A673 (cell line): ENCODE measurements around the gene ELP5. TPM values are rescaled to one million over a fixed set of nuclear protein-coding genes. Genes with fewer than 3 reads are reported as not detected.
A peak's percentile ranks its signal among the peaks of the same experiment; 100 is the strongest.

Source experiments
- Bru-seq: library from RNA; stranded (reverse); fragments of 400-500 nt; gene quantifications from one replicate; lab custom pipeline; 2021; lab: Mats Ljungman, UMichigan
- BruChase-seq, 2 experiments: library from RNA; stranded (reverse); fragments of 400-500 nt; gene quantifications; one replicate each; lab custom pipeline; 2021; lab: Mats Ljungman, UMichigan
- BruUV-seq: library from RNA; stranded (reverse); fragments of 400-500 nt; replicated peaks from 2 replicates; lab custom pipeline; 2021; lab: Mats Ljungman, UMichigan
- CTCF ChIA-PET: fragments of 300-600 bp; sonication (Branson Sonifier 250); formaldehyde crosslinking; loops from one replicate; lab custom pipeline; 2022; ENCODE audit warnings: antibody characterized with exemption; lab: Charles Lee
- POLR2A ChIA-PET: fragments of 300-600 bp; sonication (Branson Sonifier 250); formaldehyde crosslinking; loops from one replicate; lab custom pipeline; 2022; ENCODE audit warnings: antibody characterized with exemption; ENCODE audit not compliant: low non-redundant PET; lab: Charles Lee
- DNase-seq: peaks from one replicate; pipeline ENCODE4 v3.0.0-alpha.2; 2015; ENCODE audit warnings: low spot score
- H3K27ac ChIP-seq: fragments of 200-600 bp; sonication (generic); 2 replicates; pipeline ENCODE4 v1.5.1; 2016; ENCODE audit warnings: mixed run types, low read depth, mild to moderate bottlenecking, mixed read lengths, antibody characterized with exemption, low read length; ENCODE audit not compliant: poor library complexity, severe bottlenecking
- H3K27me3 ChIP-seq: fragments of 200-600 bp; sonication (generic); replicated peaks from 2 replicates; pipeline ENCODE4 v1.6.1; 2017; ENCODE audit warnings: mixed run types, low read depth, mild to moderate bottlenecking, mixed read lengths, antibody characterized with exemption, low read length; ENCODE audit not compliant: insufficient read depth, poor library complexity
- H3K36me3 ChIP-seq: fragments of 200-600 bp; sonication (generic); 2 replicates; pipeline ENCODE4 v1.6.1; 2016; ENCODE audit warnings: mixed run types, mild to moderate bottlenecking, mixed read lengths, antibody characterized with exemption, low read length; ENCODE audit not compliant: insufficient read depth, poor library complexity, severe bottlenecking
- H3K4me1 ChIP-seq: fragments of 200-600 bp; sonication (generic); 2 replicates; pipeline ENCODE4 v1.6.1; 2017; ENCODE audit warnings: mixed run types, mild to moderate bottlenecking, mixed read lengths, antibody characterized with exemption, low read length; ENCODE audit not compliant: insufficient read depth, poor library complexity, severe bottlenecking
- H3K4me3 ChIP-seq: fragments of 200-600 bp; sonication (generic); 2 replicates; pipeline ENCODE4 v1.5.1; 2016; ENCODE audit warnings: low read depth, mixed run types, mild to moderate bottlenecking, mixed read lengths, low read length; ENCODE audit not compliant: poor library complexity, severe bottlenecking
- H3K9me3 ChIP-seq: fragments of 200-600 bp; sonication (generic); 2 replicates; pipeline ENCODE4 v1.6.1; 2016; ENCODE audit warnings: mixed run types, low read depth, mild to moderate bottlenecking, mixed read lengths, antibody characterized with exemption, low read length; ENCODE audit not compliant: poor library complexity, severe bottlenecking
- EZH2 ChIP-seq: fragments of 200-600 bp; sonication (generic); IDR thresholded peaks from 2 replicates; pipeline ENCODE4 v1.6.1; 2017; ENCODE audit warnings: borderline replicate concordance, low read depth, mild to moderate bottlenecking, mixed read lengths, antibody characterized with exemption, low read length; ENCODE audit not compliant: poor library complexity, severe bottlenecking
- intact Hi-C: fragments of 100-400 bp; cut with micrococcal nuclease; formaldehyde crosslinking; loops from one replicate; pipeline ENCODE4 v1.10.0; 2022; ENCODE audit not compliant: unreplicated experiment
- long read RNA-seq: library from polyadenylated mRNA; stranded (forward); transcript quantifications from one replicate; pipeline ENCODE4 v2.0.0, GENCODE V29; 2022
- total RNA-seq: library from RNA; stranded (reverse); gene quantifications from 2 replicates; pipeline ENCODE4 v1.2.3, GENCODE V29; 2021
- TF ChIP-seq, protein P1 (sequence below): fragments of 300-800, 200-600 bp; sonication (generic); conservative IDR thresholded peaks from 2 replicates; pipeline ENCODE4 v1.5.1; 2017; ENCODE audit warnings: low read depth, mild to moderate bottlenecking, antibody characterized with exemption, low read length, moderate library complexity, mixed read lengths

ELP5 gene, protein sequence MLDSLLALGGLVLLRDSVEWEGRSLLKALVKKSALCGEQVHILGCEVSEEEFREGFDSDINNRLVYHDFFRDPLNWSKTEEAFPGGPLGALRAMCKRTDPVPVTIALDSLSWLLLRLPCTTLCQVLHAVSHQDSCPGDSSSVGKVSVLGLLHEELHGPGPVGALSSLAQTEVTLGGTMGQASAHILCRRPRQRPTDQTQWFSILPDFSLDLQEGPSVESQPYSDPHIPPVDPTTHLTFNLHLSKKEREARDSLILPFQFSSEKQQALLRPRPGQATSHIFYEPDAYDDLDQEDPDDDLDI
- total RNA-seq (123 and 128 TPM in 2 replicates), Bru-seq, nascent RNA (percentile 69 among the genes with signal in this experiment), BruChase-seq, experiment 1, labeled RNA remaining after a 2-hour chase (percentile 74 among the genes with signal in this experiment), BruChase-seq, experiment 2, labeled RNA remaining after a 6-hour chase (percentile 81 among the genes with signal in this experiment)
- long read RNA-seq, transcript ELP5-204 (8 exons, 1,423 nt), result minor isoform, 20 of 124 reads
- long read RNA-seq, transcript ELP5-210 (4 exons, 687 nt), result major isoform, 69 of 124 reads
- long read RNA-seq, transcript ELP5-214 (6 exons, 2,209 nt), result minor isoform, 16 of 124 reads
- long read RNA-seq, partial matches to known transcripts, result 5 of 124 reads
- long read RNA-seq, other reads (novel, unspliced or antisense), result 9 of 124 reads

DNA sequence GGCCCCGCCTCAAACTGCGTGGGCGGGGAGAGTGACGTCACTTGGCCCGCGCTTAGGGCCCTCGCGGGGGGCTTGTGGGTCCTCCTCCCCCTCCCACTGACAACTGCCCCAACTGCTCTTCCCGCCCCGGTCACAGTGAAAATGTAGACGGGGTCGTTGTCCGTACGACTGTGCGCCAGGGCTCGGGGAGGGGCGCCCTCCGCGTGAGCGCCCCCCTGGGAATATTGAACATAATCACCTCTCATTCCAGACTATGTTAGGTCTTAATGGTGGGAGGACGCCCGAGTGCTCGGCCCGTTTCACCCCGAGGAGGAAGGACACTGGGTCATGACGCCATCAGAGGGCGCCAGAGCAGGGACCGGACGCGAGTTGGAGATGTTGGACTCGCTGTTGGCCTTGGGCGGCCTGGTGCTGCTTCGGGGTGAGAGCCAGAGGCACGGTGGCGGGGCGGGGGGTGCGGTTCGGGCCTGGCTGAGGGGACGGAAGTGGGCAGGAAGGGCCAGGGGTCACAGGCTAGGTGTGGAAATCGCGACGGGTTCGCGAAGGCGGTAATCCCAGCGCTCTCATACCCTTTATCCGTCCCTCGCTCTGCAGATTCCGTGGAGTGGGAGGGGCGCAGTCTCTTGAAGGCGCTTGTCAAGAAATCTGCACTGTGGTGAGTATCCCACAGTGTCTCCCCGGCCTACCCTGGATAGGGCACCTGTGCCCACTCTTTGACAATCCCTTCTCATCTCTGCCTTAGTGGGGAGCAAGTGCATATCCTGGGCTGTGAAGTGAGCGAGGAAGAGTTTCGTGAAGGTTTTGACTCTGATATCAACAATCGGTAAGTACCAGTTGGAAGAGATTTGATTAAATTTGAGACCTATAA lies at the start of gene ELP5:
Gene ELP5 (plus strand): TSS at position 40 of the 868 bp plus-strand sequence. CDS start 336 bp downstream, at position 376.
- BruUV-seq, result TSS peak; percentile 76
- ChIA-PET POLR2A (no interaction called here), CTCF (no interaction called here)
- H3K4me1 ChIP-seq, result peaks cover 17% of the 10 kb centered on the region
- TF ChIP-seq EZH2, result no peak
- TF ChIP-seq, protein P1, sequence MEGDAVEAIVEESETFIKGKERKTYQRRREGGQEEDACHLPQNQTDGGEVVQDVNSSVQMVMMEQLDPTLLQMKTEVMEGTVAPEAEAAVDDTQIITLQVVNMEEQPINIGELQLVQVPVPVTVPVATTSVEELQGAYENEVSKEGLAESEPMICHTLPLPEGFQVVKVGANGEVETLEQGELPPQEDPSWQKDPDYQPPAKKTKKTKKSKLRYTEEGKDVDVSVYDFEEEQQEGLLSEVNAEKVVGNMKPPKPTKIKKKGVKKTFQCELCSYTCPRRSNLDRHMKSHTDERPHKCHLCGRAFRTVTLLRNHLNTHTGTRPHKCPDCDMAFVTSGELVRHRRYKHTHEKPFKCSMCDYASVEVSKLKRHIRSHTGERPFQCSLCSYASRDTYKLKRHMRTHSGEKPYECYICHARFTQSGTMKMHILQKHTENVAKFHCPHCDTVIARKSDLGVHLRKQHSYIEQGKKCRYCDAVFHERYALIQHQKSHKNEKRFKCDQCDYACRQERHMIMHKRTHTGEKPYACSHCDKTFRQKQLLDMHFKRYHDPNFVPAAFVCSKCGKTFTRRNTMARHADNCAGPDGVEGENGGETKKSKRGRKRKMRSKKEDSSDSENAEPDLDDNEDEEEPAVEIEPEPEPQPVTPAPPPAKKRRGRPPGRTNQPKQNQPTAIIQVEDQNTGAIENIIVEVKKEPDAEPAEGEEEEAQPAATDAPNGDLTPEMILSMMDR, result peak; percentile 46
- H3K4me3 ChIP-seq, result peak within 1 kb of the TSS; percentile 74
- peak; percentile 94 for DNase-seq
- intact Hi-C loops, result loop anchor here (5.0 kb wide), 1 partner anchor 55 kb away; the partner anchor contains the start of gene EIF5A
- H3K27ac ChIP-seq, result peak within 1 kb of the TSS; percentile 98
- peaks cover 17% of the 10 kb centered on the region for H3K36me3 ChIP-seq
- no peaks in the 10 kb centered on the region for H3K9me3 ChIP-seq
- no peaks in the 10 kb centered on the region for H3K27me3 ChIP-seq

DNA sequence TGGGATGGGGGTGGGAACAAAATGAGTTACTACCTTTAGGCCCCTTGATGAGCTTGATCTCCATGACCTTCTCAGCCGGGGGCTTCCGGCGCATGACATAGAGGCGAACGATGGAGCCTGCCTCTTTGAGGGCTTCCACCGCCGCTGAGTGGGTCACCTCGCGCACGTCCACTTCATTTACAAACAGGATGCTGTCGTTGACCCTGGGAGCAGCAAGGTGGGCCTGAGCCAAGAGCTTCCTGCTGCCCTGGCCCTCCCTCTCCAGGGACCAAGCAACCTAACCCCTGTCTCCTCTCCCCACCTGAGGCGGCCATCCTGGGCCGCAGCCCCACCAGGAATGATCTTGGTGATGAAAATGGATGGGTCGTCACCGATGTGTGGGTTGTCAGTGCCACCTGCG lies 48.6 kb upstream of the ELP5 start:
- Histone ChIP-seq H3K27me3 (no peaks in the 10 kb centered on the region), H3K36me3 (peaks cover 30% of the 10 kb centered on the region), H3K27ac (peak overlapping the region; percentile 77), H3K4me3 (no peak overlapping the region), H3K4me1 (peaks cover 32% of the 10 kb centered on the region), H3K9me3 (no peaks in the 10 kb centered on the region)
- BruUV-seq, result no TSS peak
- ChIA-PET CTCF (no interaction called here), POLR2A (no interaction called here)
- TF ChIP-seq EZH2, result no peak
- TF ChIP-seq, protein P1, result no peak
- intact Hi-C loops, result no loop called here
- no peak for DNase-seq

DNA sequence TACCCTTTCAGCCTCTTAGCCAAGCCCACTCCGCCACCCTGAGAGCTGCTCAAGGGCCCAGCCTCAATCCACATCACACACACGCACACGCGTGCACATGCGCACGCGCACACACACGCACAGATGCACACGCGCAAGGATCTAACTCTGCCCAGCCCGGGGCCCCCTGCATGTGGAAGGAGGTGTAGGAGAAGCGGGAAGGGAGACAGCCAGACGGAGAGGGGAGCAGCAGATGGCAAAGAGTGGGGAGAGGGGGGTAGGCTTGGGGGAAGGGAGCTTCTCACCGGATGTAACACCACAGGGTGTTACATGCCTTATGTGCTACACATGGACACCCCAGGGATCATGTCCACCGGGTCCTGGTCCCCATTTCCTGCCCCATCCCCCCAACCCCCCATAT lies 47.7 kb upstream of the ELP5 start:
- Histone ChIP-seq H3K27ac (peak overlapping the region; percentile 77), H3K4me3 (peak overlapping the region; percentile 49), H3K9me3 (no peaks in the 10 kb centered on the region), H3K36me3 (peaks cover 30% of the 10 kb centered on the region), H3K27me3 (no peaks in the 10 kb centered on the region), H3K4me1 (peaks cover 40% of the 10 kb centered on the region)
- peak; percentile 73 for DNase-seq
- intact Hi-C loops, result no loop called here
- BruUV-seq, result no TSS peak
- TF ChIP-seq, protein P1, result no peak
- no peak for TF ChIP-seq EZH2
- CTCF ChIA-PET, result interaction anchor here (0.8 kb wide), 1 partner anchor 10 kb away, joined by 7 read pairs; no protein-coding TSS in a partner anchor
- POLR2A ChIA-PET, result no interaction called here
